Cardiac muscle cell (in vitro differentiated cells and primary cell): Measurements from ENCODE around the gene UTS2R. TPM values are rescaled to one million over a fixed set of nuclear protein-coding genes. Genes with fewer than 3 reads are reported as not detected.

ENCODE experiments used
- DNase-seq, 2 donors: peaks; one replicate each; pipeline versions ENCODE4 v3.0.0 to v3.0.0-alpha.2; 2010 to 2017; ENCODE audit warnings: low read depth in 1 of 2, low spot score in 1 of 2
- H3K27ac ChIP-seq: fragments of 200-600 bp; sonication (generic); 2 replicates; pipeline ENCODE4 v1.5.1; 2016
- H3K27me3 ChIP-seq: fragments of 200-600 bp; sonication (generic); 2 replicates; pipeline ENCODE4 v1.6.0; 2016; ENCODE audit warnings: control low read depth
- H3K36me3 ChIP-seq: fragments of 200-600 bp; sonication (generic); 2 replicates; pipeline ENCODE4 v1.5.1; 2016; ENCODE audit warnings: control low read depth
- H3K4me1 ChIP-seq: fragments of 200-600 bp; sonication (generic); 2 replicates; pipeline ENCODE4 v1.8.1; 2017; ENCODE audit warnings: low read depth, mild to moderate bottlenecking, mixed run types
- H3K4me3 ChIP-seq: fragments of 200-600 bp; sonication (generic); 2 replicates; pipeline ENCODE4 v1.5.1; 2016; ENCODE audit warnings: mild to moderate bottlenecking
- H3K9me3 ChIP-seq: fragments of 200-600 bp; sonication (generic); 2 replicates; pipeline ENCODE4 v1.5.1; 2017; ENCODE audit warnings: low read depth, mild to moderate bottlenecking, control low read depth
- polyA plus RNA-seq: library from polyadenylated mRNA; unstranded; fragments of >200 nt; fragmentation: Nextera tagmentation; extraction: Ambion mirVana; gene quantifications from 2 replicates; pipeline ENCODE4 v1.2.1, GENCODE V29; 2016
- total RNA-seq: library from RNA; depleted of rRNA; stranded (reverse); fragments of >200 nt; gene quantifications from 2 replicates; pipeline ENCODE4 v1.2.3, GENCODE V29; 2016
- TF ChIP-seq, protein P1 (sequence below): IDR thresholded peaks from 2 replicates; pipeline ENCODE4 v1.5.1; 2012; ENCODE audit warnings: low read depth, mild to moderate bottlenecking, low read length

The UTS2R gene
- total and polyA plus RNA-seq, 2 experiments from 2014 or later, result 4.1 to 10.8 TPM

DNA sequence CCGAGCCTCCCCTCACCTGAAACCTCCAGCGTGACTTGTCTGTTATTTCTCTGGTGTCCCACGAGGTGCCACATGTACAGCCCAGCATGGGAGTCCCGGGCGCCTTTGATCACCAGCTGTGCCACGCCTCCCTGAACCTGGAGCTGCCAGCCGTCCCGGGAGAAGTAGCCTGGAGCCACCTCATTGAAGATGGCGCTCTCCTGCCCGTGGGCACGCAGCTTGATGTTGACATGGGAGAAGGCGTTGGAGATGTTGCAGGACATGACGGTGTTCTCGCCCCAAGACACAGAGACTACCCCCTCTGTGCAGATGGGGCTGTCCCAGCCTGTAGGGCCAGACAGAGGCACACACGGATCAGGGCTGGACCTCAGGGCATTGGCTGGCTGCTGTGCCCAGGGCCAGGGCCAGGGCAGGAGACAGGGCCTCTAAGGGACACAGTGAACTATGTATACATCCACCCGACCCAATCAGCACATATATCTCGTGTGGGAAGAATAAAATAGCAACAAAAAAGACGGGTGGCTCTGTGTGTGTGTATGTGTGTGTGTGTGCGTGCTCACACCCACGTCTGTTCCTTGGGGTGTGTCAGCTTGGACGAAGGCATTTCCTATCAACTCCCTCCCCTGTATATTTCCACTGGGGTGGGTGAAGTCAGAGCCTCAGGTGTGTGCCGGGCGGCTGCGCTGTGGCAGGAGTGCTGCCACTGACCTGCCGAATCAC, 46.8 kb upstream of the UTS2R start:
- H3K4me1 ChIP-seq, result peaks cover 14% of the 10 kb centered on the region
- no peak overlapping the region for H3K27ac ChIP-seq
- peaks cover 16% of the 10 kb centered on the region for H3K27me3 ChIP-seq
- no peak overlapping the region for H3K4me3 ChIP-seq
- no peaks in the 10 kb centered on the region for H3K9me3 ChIP-seq
- no peaks in the 10 kb centered on the region for H3K36me3 ChIP-seq
- DNase-seq, result no peak
- TF ChIP-seq, protein P1, sequence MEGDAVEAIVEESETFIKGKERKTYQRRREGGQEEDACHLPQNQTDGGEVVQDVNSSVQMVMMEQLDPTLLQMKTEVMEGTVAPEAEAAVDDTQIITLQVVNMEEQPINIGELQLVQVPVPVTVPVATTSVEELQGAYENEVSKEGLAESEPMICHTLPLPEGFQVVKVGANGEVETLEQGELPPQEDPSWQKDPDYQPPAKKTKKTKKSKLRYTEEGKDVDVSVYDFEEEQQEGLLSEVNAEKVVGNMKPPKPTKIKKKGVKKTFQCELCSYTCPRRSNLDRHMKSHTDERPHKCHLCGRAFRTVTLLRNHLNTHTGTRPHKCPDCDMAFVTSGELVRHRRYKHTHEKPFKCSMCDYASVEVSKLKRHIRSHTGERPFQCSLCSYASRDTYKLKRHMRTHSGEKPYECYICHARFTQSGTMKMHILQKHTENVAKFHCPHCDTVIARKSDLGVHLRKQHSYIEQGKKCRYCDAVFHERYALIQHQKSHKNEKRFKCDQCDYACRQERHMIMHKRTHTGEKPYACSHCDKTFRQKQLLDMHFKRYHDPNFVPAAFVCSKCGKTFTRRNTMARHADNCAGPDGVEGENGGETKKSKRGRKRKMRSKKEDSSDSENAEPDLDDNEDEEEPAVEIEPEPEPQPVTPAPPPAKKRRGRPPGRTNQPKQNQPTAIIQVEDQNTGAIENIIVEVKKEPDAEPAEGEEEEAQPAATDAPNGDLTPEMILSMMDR, result no peak

DNA sequence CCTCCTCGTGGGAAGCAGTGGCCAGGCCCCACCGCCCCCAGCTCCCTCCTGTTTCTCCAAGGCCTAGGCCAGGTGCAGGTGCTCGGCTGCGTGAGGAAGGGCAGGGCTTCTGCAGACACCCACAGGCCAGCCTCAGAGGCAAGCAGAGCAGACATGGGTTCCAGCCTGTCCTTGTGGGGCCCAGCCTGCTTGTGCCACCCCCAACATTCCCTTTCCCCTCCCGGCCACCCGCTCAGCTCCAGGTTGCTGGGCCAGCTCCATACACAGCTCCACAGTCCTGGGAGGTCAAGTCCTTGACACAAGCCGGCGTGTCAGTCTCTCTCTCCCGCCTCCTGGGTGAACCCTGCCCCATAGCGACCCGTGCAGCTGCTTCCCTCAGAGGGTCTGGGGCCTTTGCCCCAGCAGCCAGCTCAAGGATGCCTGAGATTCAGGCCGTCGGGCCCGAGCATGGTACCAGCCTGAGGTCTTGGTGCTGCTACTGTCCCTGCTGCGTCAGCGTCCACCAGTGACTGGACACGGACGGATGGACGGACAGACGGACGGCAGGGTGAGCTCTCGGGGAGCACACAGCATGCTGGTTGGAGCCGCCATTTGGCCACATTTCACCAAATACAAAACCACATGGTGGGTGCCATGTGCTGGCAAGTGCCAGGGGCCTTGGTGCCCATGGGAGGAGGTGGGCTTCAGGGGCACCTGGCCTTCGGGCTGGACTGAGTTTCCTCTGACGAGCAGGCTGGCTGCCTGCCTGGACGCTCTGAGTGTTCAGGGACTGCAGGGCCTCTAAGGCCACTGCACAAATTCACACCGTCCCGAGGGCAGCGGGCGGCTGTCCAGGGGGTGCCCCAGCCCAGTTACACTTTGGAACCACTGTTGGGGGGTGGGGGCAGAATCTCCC, 46.0 kb upstream of the UTS2R start:
- H3K27ac ChIP-seq, result no peak overlapping the region
- no peaks in the 10 kb centered on the region for H3K36me3 ChIP-seq
- TF ChIP-seq, protein P1, result no peak
- no peak overlapping the region for H3K4me3 ChIP-seq
- DNase-seq, result no peak
- H3K9me3 ChIP-seq, result no peaks in the 10 kb centered on the region
- H3K27me3 ChIP-seq, result peaks cover 24% of the 10 kb centered on the region
- peaks cover 21% of the 10 kb centered on the region for H3K4me1 ChIP-seq

DNA sequence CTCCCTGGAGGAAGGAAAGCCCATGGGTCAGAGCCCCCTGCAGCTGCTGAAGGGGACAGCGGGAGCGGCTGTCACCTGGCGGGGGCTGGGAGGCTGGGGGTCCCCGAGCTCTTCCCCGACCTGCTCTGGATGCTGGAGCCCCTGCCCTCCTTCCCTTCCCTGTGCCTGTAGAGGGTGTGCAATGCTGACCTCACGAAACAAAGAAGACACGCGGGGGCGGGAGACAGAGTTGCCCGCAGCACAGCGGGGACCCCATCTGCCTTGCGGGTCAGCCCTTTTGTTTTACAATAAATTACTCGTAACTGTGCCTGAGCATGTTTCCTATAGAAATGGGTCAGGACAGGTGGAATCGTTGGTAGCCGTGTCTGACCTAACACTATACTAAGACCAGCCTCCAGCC, 44.3 kb upstream of the UTS2R start:
- Histone ChIP-seq H3K4me3 (no peak overlapping the region), H3K27me3 (peaks cover 38% of the 10 kb centered on the region), H3K9me3 (no peaks in the 10 kb centered on the region), H3K36me3 (no peaks in the 10 kb centered on the region), H3K27ac (no peak overlapping the region), H3K4me1 (peaks cover 22% of the 10 kb centered on the region)
- TF ChIP-seq, protein P1, result no peak
- DNase-seq, result no peak

DNA sequence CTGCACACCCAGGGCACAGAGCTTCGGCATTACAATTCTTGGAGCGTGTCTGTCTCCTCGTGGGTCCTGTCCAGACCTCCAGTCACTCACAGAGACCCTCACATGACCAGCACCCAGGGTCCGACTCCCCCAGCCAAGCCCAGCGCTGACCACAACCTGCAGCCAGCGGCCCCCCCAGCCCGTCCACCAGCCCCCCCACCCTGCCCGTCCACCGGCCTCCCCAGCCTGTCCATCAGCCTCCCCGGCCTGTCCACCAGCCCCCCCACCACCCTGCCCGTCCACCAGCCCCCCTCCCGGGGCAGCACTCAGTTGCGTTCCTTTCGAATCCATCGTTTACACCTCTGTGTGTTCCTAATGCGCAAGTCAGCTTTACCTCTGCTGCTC, 43.8 kb upstream of the UTS2R start:
- DNase-seq, result no peak
- Histone ChIP-seq H3K4me3 (no peak overlapping the region), H3K27ac (no peak overlapping the region), H3K9me3 (no peaks in the 10 kb centered on the region), H3K4me1 (peaks cover 25% of the 10 kb centered on the region), H3K36me3 (no peaks in the 10 kb centered on the region), H3K27me3 (peaks cover 38% of the 10 kb centered on the region)
- TF ChIP-seq, protein P1, result no peak

DNA sequence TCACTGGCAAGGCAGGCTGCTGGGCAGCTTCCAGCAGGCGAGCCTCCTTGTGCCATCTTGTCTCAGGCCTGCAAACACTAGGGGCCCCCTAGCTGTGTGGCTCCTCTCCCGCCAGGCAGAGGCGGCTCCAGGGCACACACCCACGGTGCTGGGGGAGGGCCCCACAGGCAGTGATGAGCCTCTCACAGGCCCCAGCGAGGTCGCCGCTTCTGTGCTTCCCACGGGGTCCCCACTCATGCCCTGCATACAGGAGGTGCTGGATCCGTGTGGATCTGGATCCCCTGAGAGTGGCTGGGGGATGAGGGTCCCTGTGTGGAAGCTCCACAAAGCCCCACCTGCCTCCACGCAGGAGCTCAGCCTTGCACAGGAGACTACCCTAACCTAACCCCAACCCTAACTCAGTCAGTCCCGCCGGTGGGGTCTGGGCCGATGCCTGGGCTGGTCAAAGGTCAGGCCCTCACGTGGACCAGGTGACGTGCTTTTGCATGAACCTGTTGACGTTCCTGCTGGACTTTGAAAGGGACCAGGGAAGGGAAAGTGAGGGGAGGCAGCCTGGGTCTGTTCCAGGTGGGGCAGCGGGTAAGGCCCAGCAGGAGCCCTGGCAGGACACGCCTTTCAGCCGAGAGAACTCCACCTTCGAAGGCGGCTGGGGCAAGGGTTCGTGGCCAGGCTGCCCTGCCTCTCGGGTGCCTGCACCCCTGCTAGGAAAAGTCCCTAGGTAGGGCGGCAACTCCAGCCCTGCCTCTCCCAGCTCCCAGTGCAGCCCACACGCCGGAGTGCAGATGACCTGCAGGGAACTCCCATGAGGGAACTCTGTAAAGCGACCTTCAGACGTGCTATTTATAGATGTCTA, 43.2 kb upstream of the UTS2R start:
- H3K36me3 ChIP-seq, result no peaks in the 10 kb centered on the region

More for the DNA sequence above, 43.2 kb upstream of the UTS2R start:
- no peak for DNase-seq
- no peak overlapping the region for H3K27ac ChIP-seq
- H3K4me1 ChIP-seq, result peaks cover 31% of the 10 kb centered on the region
- no peak overlapping the region for H3K4me3 ChIP-seq
- peaks cover 42% of the 10 kb centered on the region for H3K27me3 ChIP-seq
- TF ChIP-seq, protein P1, result no peak
- H3K9me3 ChIP-seq, result no peaks in the 10 kb centered on the region
